H9 (cell line): Measurements from ENCODE around the gene DNM1. TPM values are rescaled to one million over a fixed set of nuclear protein-coding genes. Genes with fewer than 3 reads are reported as not detected.

ENCODE experiments used
- DNase-seq: peaks from one replicate; pipeline ENCODE4 v3.0.0-alpha.2; 2017
- H2AFZ ChIP-seq: one replicate; pipeline ENCODE4 v1.6.1; 2013; ENCODE audit warnings: mild to moderate bottlenecking, low read length, control low read depth, moderate library complexity
- H2AK5ac ChIP-seq: 2 replicates; pipeline ENCODE4 v1.6.1; 2013; ENCODE audit warnings: low read length, control low read depth, mixed read lengths; ENCODE audit not compliant: insufficient read length
- H2BK120ac ChIP-seq: one replicate; pipeline ENCODE4 v1.6.1; 2013; ENCODE audit warnings: low read depth, mild to moderate bottlenecking, low read length, control low read depth, inconsistent platforms; ENCODE audit not compliant: poor library complexity, severe bottlenecking
- H2BK12ac ChIP-seq: 2 replicates; pipeline ENCODE4 v1.6.1; 2013; ENCODE audit warnings: low read length, control low read depth, mixed read lengths, low read depth; ENCODE audit not compliant: insufficient read length
- H2BK15ac ChIP-seq: 2 replicates; pipeline ENCODE4 v1.6.1; 2013; ENCODE audit warnings: low read depth, low read length, control low read depth
- H2BK20ac ChIP-seq: one replicate; pipeline ENCODE4 v1.6.1; 2013; ENCODE audit warnings: low read depth, mild to moderate bottlenecking, low read length, control low read depth, inconsistent platforms; ENCODE audit not compliant: poor library complexity, severe bottlenecking
- H2BK5ac ChIP-seq: 2 replicates; pipeline ENCODE4 v1.6.1; 2013; ENCODE audit warnings: low read length, control low read depth, mixed read lengths; ENCODE audit not compliant: insufficient read length
- H3K14ac ChIP-seq: 2 replicates; pipeline ENCODE4 v1.6.1; 2013; ENCODE audit warnings: low read length, control low read depth; ENCODE audit not compliant: insufficient read depth
- H3K18ac ChIP-seq: 2 replicates; pipeline ENCODE4 v1.6.1; 2013; ENCODE audit warnings: low read depth, mild to moderate bottlenecking, mixed read lengths, low read length, control low read depth; ENCODE audit not compliant: insufficient read length
- H3K23ac ChIP-seq: 2 replicates; pipeline ENCODE4 v1.6.1; 2013; ENCODE audit warnings: low read length, control low read depth, mixed read lengths, low read depth; ENCODE audit not compliant: insufficient read length
- H3K23me2 ChIP-seq: 2 replicates; pipeline ENCODE4 v1.6.1; 2013; ENCODE audit warnings: low read depth, mild to moderate bottlenecking, mixed read lengths, low read length, control low read depth; ENCODE audit not compliant: insufficient read length, poor library complexity, severe bottlenecking
- H3K27ac ChIP-seq: 2 replicates; pipeline ENCODE4 v1.5.1; 2013; ENCODE audit warnings: low read length, control low read depth, mixed read lengths, low read depth; ENCODE audit not compliant: insufficient read length
- H3K27me3 ChIP-seq: 2 replicates; pipeline ENCODE4 v1.6.1; 2013; ENCODE audit warnings: low read length, control low read depth, inconsistent platforms; ENCODE audit not compliant: insufficient read depth
- H3K4ac ChIP-seq: 2 replicates; pipeline ENCODE4 v1.6.1; 2013; ENCODE audit warnings: low read depth, mild to moderate bottlenecking, control low read depth, inconsistent platforms, low read length, moderate library complexity
- H3K4me1 ChIP-seq: 2 replicates; pipeline ENCODE4 v1.6.1; 2013; ENCODE audit warnings: low read length, control low read depth, inconsistent platforms; ENCODE audit not compliant: insufficient read depth
- H3K4me2 ChIP-seq: 2 replicates; pipeline ENCODE4 v1.6.1; 2013; ENCODE audit warnings: low read length, control low read depth, mixed read lengths; ENCODE audit not compliant: insufficient read length, insufficient read depth
- H3K56ac ChIP-seq: 2 replicates; pipeline ENCODE4 v1.6.1; 2013; ENCODE audit warnings: low read depth, mild to moderate bottlenecking, mixed read lengths, low read length, control low read depth; ENCODE audit not compliant: insufficient read length
- H3K79me1 ChIP-seq: 2 replicates; pipeline ENCODE4 v1.6.1; 2013; ENCODE audit warnings: low read depth, mild to moderate bottlenecking, moderate library complexity, low read length, control low read depth, inconsistent platforms; ENCODE audit not compliant: insufficient read depth, poor library complexity, severe bottlenecking
- H3K79me2 ChIP-seq: 2 replicates; pipeline ENCODE4 v1.6.1; 2013; ENCODE audit warnings: low read length, control low read depth, inconsistent platforms; ENCODE audit not compliant: insufficient read depth
- H3K9ac ChIP-seq: 2 replicates; pipeline ENCODE4 v1.6.1; 2013; ENCODE audit warnings: low read length, control low read depth, mixed read lengths; ENCODE audit not compliant: insufficient read length; ENCODE audit errors: extremely low read depth
- H3K9me3 ChIP-seq: one replicate; pipeline ENCODE4 v1.6.1; 2013; ENCODE audit warnings: low read depth, low read length, inconsistent platforms; ENCODE audit not compliant: control insufficient read depth
- H3T11ph ChIP-seq: one replicate; pipeline ENCODE4 v1.6.1; 2013; ENCODE audit warnings: mild to moderate bottlenecking, low read length, control low read depth, inconsistent platforms
- H4K20me1 ChIP-seq: one replicate; pipeline ENCODE4 v1.6.1; 2013; ENCODE audit not compliant: control insufficient read depth, insufficient read length, insufficient read depth
- H4K5ac ChIP-seq: 2 replicates; pipeline ENCODE4 v1.6.1; 2013; ENCODE audit warnings: low read depth, mild to moderate bottlenecking, mixed read lengths, low read length, control low read depth; ENCODE audit not compliant: insufficient read length
- H4K8ac ChIP-seq: replicated peaks from 2 replicates; pipeline ENCODE4 v1.6.1; 2013; ENCODE audit warnings: low read length, control low read depth, mixed read lengths, low read depth; ENCODE audit not compliant: insufficient read length
- H4K91ac ChIP-seq: 2 replicates; pipeline ENCODE4 v1.6.1; 2013; ENCODE audit warnings: low read depth, mild to moderate bottlenecking, moderate library complexity, mixed read lengths, low read length, control low read depth; ENCODE audit not compliant: insufficient read length
- H3K27ac Mint-ChIP-seq, 3 experiments: 2 replicates in 2 of 3; 3 replicates in 1 of 3; pipeline ENCODE4 v1.8.0; 2020 to 2021; ENCODE audit warnings: mixed read lengths in 3 of 3, mild to moderate bottlenecking in 1 of 3, moderate library complexity in 1 of 3
- H3K27me3 Mint-ChIP-seq: 2 replicates; pipeline ENCODE4 v1.8.0; 2021; ENCODE audit warnings: low read depth, mild to moderate bottlenecking, moderate library complexity, mixed read lengths
- H3K36me3 Mint-ChIP-seq, 3 experiments: 2 replicates in 2 of 3; 3 replicates in 1 of 3; pipeline ENCODE4 v1.8.0; 2020 to 2021; ENCODE audit warnings: low read depth in 3 of 3, mixed read lengths in 3 of 3; ENCODE audit not compliant: insufficient read depth in 1 of 3
- H3K4me1 Mint-ChIP-seq, 2 experiments: 2 replicates each; pipeline ENCODE4 v1.8.0; 2020; ENCODE audit warnings: mixed read lengths in 2 of 2
- H3K4me3 Mint-ChIP-seq, 2 experiments: 2 replicates in 1 of 2; 3 replicates in 1 of 2; pipeline ENCODE4 v1.8.0; 2020 to 2021; ENCODE audit warnings: mild to moderate bottlenecking in 2 of 2, mixed read lengths in 2 of 2, moderate library complexity in 1 of 2
- H3K9me3 Mint-ChIP-seq, 2 experiments: 2 replicates in 1 of 2; 3 replicates in 1 of 2; pipeline ENCODE4 v1.8.0; 2020; ENCODE audit warnings: mild to moderate bottlenecking in 2 of 2, mixed read lengths in 2 of 2, moderate library complexity in 1 of 2
- WGBS: extraction: QIAGEN DNeasy Blood & Tissue Kit; methylation state at CpG from one replicate; pipeline ENCODE4 v1.1.7; 2013; ENCODE audit warnings: missing lambda C conversion rate, low lambda C conversion rate, mixed read lengths; ENCODE audit not compliant: insufficient read length; ENCODE audit errors: extremely low coverage; 5-methylcytosine and 5-hydroxymethylcytosine counted together
- total RNA-seq: library from RNA; stranded (reverse); gene quantifications from 2 replicates; pipeline ENCODE4 v1.2.1, GENCODE V29; 2021
- TF ChIP-seq, protein P1 (sequence below): fragments of 200-600 bp; sonication (generic); conservative IDR thresholded peaks from 3 replicates; pipeline ENCODE4 v1.8.0; 2021; ENCODE audit warnings: antibody characterized with exemption, mild to moderate bottlenecking

The DNM1 gene
- total RNA-seq, 1 experiment from 2014 or later, result 58.0 TPM

GRCh38 chr9:128224877-128225276, 21.7 kb downstream of the DNM1 start:
- H3K14ac ChIP-seq, result no peak overlapping the region
- H2BK5ac ChIP-seq, result no peak overlapping the region
- no peak overlapping the region for H3K9ac ChIP-seq
- no peaks in the 10 kb centered on the region for H3K9me3 ChIP-seq
- DNase-seq, result no peak
- H3K4me1 Mint-ChIP-seq, result no peaks in the 10 kb centered on the region; a peak in 1 of 4 replicates
- H2AFZ ChIP-seq, result no peak overlapping the region
- no peak overlapping the region for H3K4ac ChIP-seq
- no peak overlapping the region for H3K56ac ChIP-seq
- H3K23me2 ChIP-seq, result no peaks in the 10 kb centered on the region
- H3K9me3 Mint-ChIP-seq, result no peaks in the 10 kb centered on the region
- no peaks in the 10 kb centered on the region for H3K79me2 ChIP-seq
- H3K23ac ChIP-seq, result no peak overlapping the region
- H3K27ac Mint-ChIP-seq, result no peak overlapping the region
- H3K4me1 ChIP-seq, result no peaks in the 10 kb centered on the region
- no peak overlapping the region for H2BK12ac ChIP-seq
- no peaks in the 10 kb centered on the region for H4K20me1 ChIP-seq
- no peaks in the 10 kb centered on the region for H3K27me3 Mint-ChIP-seq
- H4K5ac ChIP-seq, result no peak overlapping the region
- peaks cover 11 to 38% (median 30%) of the 10 kb centered on the region in 3 experiments for H3K36me3 Mint-ChIP-seq
- no peak overlapping the region for H2BK20ac ChIP-seq
- TF ChIP-seq, protein P1, sequence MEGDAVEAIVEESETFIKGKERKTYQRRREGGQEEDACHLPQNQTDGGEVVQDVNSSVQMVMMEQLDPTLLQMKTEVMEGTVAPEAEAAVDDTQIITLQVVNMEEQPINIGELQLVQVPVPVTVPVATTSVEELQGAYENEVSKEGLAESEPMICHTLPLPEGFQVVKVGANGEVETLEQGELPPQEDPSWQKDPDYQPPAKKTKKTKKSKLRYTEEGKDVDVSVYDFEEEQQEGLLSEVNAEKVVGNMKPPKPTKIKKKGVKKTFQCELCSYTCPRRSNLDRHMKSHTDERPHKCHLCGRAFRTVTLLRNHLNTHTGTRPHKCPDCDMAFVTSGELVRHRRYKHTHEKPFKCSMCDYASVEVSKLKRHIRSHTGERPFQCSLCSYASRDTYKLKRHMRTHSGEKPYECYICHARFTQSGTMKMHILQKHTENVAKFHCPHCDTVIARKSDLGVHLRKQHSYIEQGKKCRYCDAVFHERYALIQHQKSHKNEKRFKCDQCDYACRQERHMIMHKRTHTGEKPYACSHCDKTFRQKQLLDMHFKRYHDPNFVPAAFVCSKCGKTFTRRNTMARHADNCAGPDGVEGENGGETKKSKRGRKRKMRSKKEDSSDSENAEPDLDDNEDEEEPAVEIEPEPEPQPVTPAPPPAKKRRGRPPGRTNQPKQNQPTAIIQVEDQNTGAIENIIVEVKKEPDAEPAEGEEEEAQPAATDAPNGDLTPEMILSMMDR, result no peak
- no peak overlapping the region for H3K4me2 ChIP-seq
- no peak overlapping the region for H3K18ac ChIP-seq
- H4K8ac ChIP-seq, result no peak overlapping the region
- H3K79me1 ChIP-seq, result no peaks in the 10 kb centered on the region
- H3K4me3 Mint-ChIP-seq, result no peak overlapping the region
- H2BK15ac ChIP-seq, result no peak overlapping the region
- no CpG with 5 or more reads among the region's 7 CpGs for WGBS
- no peak overlapping the region for H2AK5ac ChIP-seq
- no peak overlapping the region for H3K27ac ChIP-seq
- no peak overlapping the region for H4K91ac ChIP-seq
- H3T11ph ChIP-seq, result no peak overlapping the region
- no peak overlapping the region for H2BK120ac ChIP-seq
- H3K27me3 ChIP-seq, result no peaks in the 10 kb centered on the region
